Heart left ventricle (tissue), 13 donors: ENCODE measurements around the gene SH3PXD2A.

Source experiments
- POLR2A ChIP-seq, 2 donors: fragments of 450-650 bp; IDR thresholded peaks; one replicate each; pipeline ENCODE4 v1.6.1; 2017; ENCODE audit warnings: antibody characterized with exemption in 2 of 2, mild to moderate bottlenecking in 2 of 2, moderate library complexity in 2 of 2
- TF ChIP-seq, protein P1 (sequence below), 12 donors: fragments of 200-600 bp; sonication (generic) in 4 of 12; IDR thresholded peaks; one replicate each; pipeline versions ENCODE4 v1.5.0 to v1.8.0; 2018 to 2022; ENCODE audit warnings: antibody characterized with exemption in 12 of 12, mild to moderate bottlenecking in 5 of 12
- donor health status: ischemic (EF 13 %, LVEDD 7.1; RV severe dilation, severe dysfunction).
- donor health status: DM: no; HTN: yes; CAD: no.
- donor health status: DM: no; HTN: no; CAD: no.
- donor health status: ischemic (EF 25% LVEDD 6.9; RV normal size, moderate dysfunction).
- donor health status: ischemic (EF 25% LVEDD 5.7; RV mildly dilated, moderate dysfunction).
- donor health status: ischemic (EF 35%, LVEDD 5.7; RV mildly dilated, moderate dysfunction).
- donor health status: nonischemic (EF 11% LVEDD 7.7; RV severe dilation, severe dysfunction).
- donor health status: DM: yes; HTN: yes; CAD: no.
- donor health status: PGD.
- donor health status: ischemic (EF 29% LVEDD 5.4; RV normal size, mild dysfunction).
- donor health status: nonischemic (EF 23%, LVEDD 6.1; RV moderate dilation, normal function).

DNA sequence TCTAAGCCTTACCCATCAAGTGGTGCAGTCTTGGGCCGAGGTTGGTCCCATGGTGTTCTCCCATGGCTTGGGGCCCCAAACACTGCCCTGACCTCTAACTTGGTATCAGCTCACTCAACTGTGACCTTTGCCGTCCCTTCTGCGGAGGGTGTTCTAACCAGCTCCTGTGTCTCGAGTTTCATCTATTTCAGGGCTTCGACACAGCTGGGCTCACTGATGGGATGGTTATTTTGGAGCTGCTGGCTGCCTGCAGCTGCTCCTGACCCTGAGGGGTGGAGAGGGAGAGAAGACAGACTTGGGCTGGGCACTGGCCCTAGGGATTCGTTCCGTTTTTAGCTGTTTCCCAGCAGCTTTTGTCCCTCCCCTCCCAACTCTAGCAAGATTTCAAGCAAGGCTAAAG lies 274.9 kb downstream of the SH3PXD2A start:
- TF ChIP-seq, protein P1, sequence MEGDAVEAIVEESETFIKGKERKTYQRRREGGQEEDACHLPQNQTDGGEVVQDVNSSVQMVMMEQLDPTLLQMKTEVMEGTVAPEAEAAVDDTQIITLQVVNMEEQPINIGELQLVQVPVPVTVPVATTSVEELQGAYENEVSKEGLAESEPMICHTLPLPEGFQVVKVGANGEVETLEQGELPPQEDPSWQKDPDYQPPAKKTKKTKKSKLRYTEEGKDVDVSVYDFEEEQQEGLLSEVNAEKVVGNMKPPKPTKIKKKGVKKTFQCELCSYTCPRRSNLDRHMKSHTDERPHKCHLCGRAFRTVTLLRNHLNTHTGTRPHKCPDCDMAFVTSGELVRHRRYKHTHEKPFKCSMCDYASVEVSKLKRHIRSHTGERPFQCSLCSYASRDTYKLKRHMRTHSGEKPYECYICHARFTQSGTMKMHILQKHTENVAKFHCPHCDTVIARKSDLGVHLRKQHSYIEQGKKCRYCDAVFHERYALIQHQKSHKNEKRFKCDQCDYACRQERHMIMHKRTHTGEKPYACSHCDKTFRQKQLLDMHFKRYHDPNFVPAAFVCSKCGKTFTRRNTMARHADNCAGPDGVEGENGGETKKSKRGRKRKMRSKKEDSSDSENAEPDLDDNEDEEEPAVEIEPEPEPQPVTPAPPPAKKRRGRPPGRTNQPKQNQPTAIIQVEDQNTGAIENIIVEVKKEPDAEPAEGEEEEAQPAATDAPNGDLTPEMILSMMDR (IDR thresholded peaks at IDR 0.05) = no peak
- no peak for TF ChIP-seq POLR2A (IDR thresholded peaks at IDR 0.05)
